Liver (tissue), 9 donors: ENCODE measurements around the gene RBPJ. TPM values are rescaled to one million over a fixed set of nuclear protein-coding genes. Genes with fewer than 3 reads are reported as not detected.

Experiments
- DNase-seq: peaks from one replicate; pipeline ENCODE4 v3.0.0-alpha.2; 2017; ENCODE audit warnings: low spot score
- H3K27ac ChIP-seq, 2 donors: one replicate each; pipeline ENCODE4 v1.7.0; 2013; ENCODE audit warnings: inconsistent platforms in 2 of 2, low read length in 2 of 2, control low read depth in 1 of 2, low read depth in 1 of 2, mild to moderate bottlenecking in 1 of 2
- H3K27me3 ChIP-seq, 4 donors: one replicate each; pipeline versions ENCODE4 v1.6.1 to v1.7.0; 2013; ENCODE audit warnings: low read length in 3 of 4, inconsistent platforms in 1 of 4, mild to moderate bottlenecking in 1 of 4, moderate library complexity in 1 of 4; ENCODE audit not compliant: control insufficient read depth in 4 of 4, insufficient read depth in 4 of 4
- H3K36me3 ChIP-seq, 4 donors: one replicate each; pipeline versions ENCODE4 v1.6.1 to v1.7.0; 2013; ENCODE audit warnings: low read length in 3 of 4, mild to moderate bottlenecking in 3 of 4, low read depth in 1 of 4, moderate library complexity in 1 of 4; ENCODE audit not compliant: control insufficient read depth in 4 of 4, insufficient read depth in 3 of 4
- H3K4me1 ChIP-seq, 4 donors: one replicate each; pipeline versions ENCODE4 v1.6.1 to v1.7.0; 2013; ENCODE audit warnings: low read length in 3 of 4, mild to moderate bottlenecking in 3 of 4, moderate library complexity in 1 of 4; ENCODE audit not compliant: control insufficient read depth in 4 of 4, insufficient read depth in 4 of 4
- H3K4me3 ChIP-seq, 3 donors: one replicate each; pipeline versions ENCODE4 v1.6.1 to v1.7.0; 2013; ENCODE audit warnings: low read length in 3 of 3, control low read depth in 1 of 3, low read depth in 1 of 3, mild to moderate bottlenecking in 1 of 3
- H3K9ac ChIP-seq, 2 donors: one replicate each; pipeline ENCODE4 v1.7.0; 2013; ENCODE audit warnings: low read length in 2 of 2, mild to moderate bottlenecking in 2 of 2, moderate library complexity in 2 of 2, control low read depth in 1 of 2, low read depth in 1 of 2
- H3K9me3 ChIP-seq, 4 donors: one replicate each; pipeline versions ENCODE4 v1.6.1 to v1.7.0; 2013; ENCODE audit warnings: low read length in 3 of 4; ENCODE audit not compliant: control insufficient read depth in 4 of 4
- CTCF ChIP-seq: fragments of 150-350 bp; IDR thresholded peaks from 2 replicates; pipeline ENCODE4 v1.5.1; 2017; ENCODE audit warnings: improper control_type of control experiment, low read depth, low read length; ENCODE audit not compliant: missing input control
- EGR1 ChIP-seq, 2 donors: IDR thresholded peaks; 2 replicates each; pipeline ENCODE4 v1.6.1; 2016 to 2018; ENCODE audit warnings: antibody characterized with exemption in 2 of 2, low read depth in 2 of 2
- FOXA1 ChIP-seq: IDR thresholded peaks from 2 replicates; pipeline ENCODE4 v1.6.1; 2016; ENCODE audit warnings: antibody characterized with exemption
- FOXA2 ChIP-seq: IDR thresholded peaks from 2 replicates; pipeline ENCODE4 v1.6.1; 2016; ENCODE audit warnings: antibody characterized with exemption
- HNF4A ChIP-seq, 2 donors: conservative IDR thresholded peaks; 2 replicates each; pipeline ENCODE4 v1.6.1; 2016; ENCODE audit warnings: antibody characterized with exemption in 2 of 2, mild to moderate bottlenecking in 2 of 2
- HNF4G ChIP-seq: IDR thresholded peaks from 2 replicates; pipeline ENCODE4 v1.6.1; 2016; ENCODE audit warnings: antibody characterized with exemption
- JUND ChIP-seq, 2 donors: IDR thresholded peaks; 2 replicates each; pipeline ENCODE4 v1.6.1; 2016; ENCODE audit warnings: antibody characterized with exemption in 2 of 2
- NR2F2 ChIP-seq: IDR thresholded peaks from 2 replicates; pipeline ENCODE4 v1.6.1; 2016; ENCODE audit warnings: antibody characterized with exemption
- RAD21 ChIP-seq, 2 donors: IDR thresholded peaks; 2 replicates each; pipeline ENCODE4 v1.6.1; 2016; ENCODE audit warnings: antibody characterized with exemption in 2 of 2, mild to moderate bottlenecking in 2 of 2
- SP1 ChIP-seq: IDR thresholded peaks from 2 replicates; pipeline ENCODE4 v1.6.1; 2018; ENCODE audit warnings: antibody characterized with exemption, mild to moderate bottlenecking
- TAF1 ChIP-seq: conservative IDR thresholded peaks from 2 replicates; pipeline ENCODE4 v1.6.1; 2016; ENCODE audit warnings: antibody characterized with exemption, mild to moderate bottlenecking
- YY1 ChIP-seq: IDR thresholded peaks from 2 replicates; pipeline ENCODE4 v1.6.1; 2016; ENCODE audit warnings: antibody characterized with exemption, mild to moderate bottlenecking
- WGBS: extraction: QIAGEN DNeasy Blood & Tissue Kit; methylation state at CpG from one replicate; pipeline ENCODE4 v1.1.7; 2013; 5-methylcytosine and 5-hydroxymethylcytosine counted together
- polyA plus RNA-seq, 2 donors: library from polyadenylated mRNA; stranded (reverse) in 1 of 2; unstranded in 1 of 2; fragments of 200-250 nt in 1 of 2; fragments of >200 nt in 1 of 2; fragmentation: Nextera tagmentation in 1 of 2; extraction: Ambion mirVana in 1 of 2; gene quantifications; one replicate each; pipeline versions ENCODE4 v1.2.1 to v1.2.3, GENCODE V29; 2013 to 2015
- total RNA-seq, 2 donors: library from RNA; depleted of rRNA; stranded (reverse); fragments of >200 nt; gene quantifications; one replicate each; pipeline ENCODE4 v1.2.3, GENCODE V29; 2014
- TF ChIP-seq, protein P1 (sequence below): IDR thresholded peaks from 2 replicates; pipeline ENCODE4 v1.6.1; 2016; ENCODE audit warnings: antibody characterized with exemption
- TF ChIP-seq, protein P2 (sequence below): IDR thresholded peaks from 2 replicates; pipeline ENCODE4 v1.6.1; 2016; ENCODE audit warnings: antibody characterized with exemption
- donor health status: healthy.
- donor health status: healthy.
- donor health status: healthy.
- donor health status: healthy.
- donor health status: healthy.

Gene RBPJ
- total and polyA plus RNA-seq, 4 donors: 8.0 to 32.2 (median 22.9) TPM

GRCh38 chr4:26424153-26424552, 103.3 kb downstream of the RBPJ start:
- no peaks in the 10 kb centered on the region for H3K27me3 ChIP-seq
- H3K36me3 ChIP-seq: peaks cover 2 to 13% (median 6%) of the 10 kb centered on the region in 4 donors
- DNase-seq: no peak
- no peak overlapping the region for H3K9ac ChIP-seq
- no peak overlapping the region for H3K27ac ChIP-seq
- H3K4me1 ChIP-seq: no peaks in the 10 kb centered on the region
- WGBS: 90% methylated on average over 2 of the region's 2 CpGs
- TF ChIP-seq YY1 (no peak), FOXA2 (no peak), CTCF (no peak), HNF4G (no peak), EGR1 (IDR thresholded peaks at IDR 0.05; ENCODE audit: low read depth in 2 of 2) (no peak), SP1 (no peak), HNF4A (conservative IDR thresholded peaks at IDR 0.05) (no peak), NR2F2 (no peak), TAF1 (no peak), FOXA1 (no peak)
- TF ChIP-seq, protein P1, sequence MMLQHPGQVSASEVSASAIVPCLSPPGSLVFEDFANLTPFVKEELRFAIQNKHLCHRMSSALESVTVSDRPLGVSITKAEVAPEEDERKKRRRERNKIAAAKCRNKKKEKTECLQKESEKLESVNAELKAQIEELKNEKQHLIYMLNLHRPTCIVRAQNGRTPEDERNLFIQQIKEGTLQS: no peak
- TF ChIP-seq, protein P2, sequence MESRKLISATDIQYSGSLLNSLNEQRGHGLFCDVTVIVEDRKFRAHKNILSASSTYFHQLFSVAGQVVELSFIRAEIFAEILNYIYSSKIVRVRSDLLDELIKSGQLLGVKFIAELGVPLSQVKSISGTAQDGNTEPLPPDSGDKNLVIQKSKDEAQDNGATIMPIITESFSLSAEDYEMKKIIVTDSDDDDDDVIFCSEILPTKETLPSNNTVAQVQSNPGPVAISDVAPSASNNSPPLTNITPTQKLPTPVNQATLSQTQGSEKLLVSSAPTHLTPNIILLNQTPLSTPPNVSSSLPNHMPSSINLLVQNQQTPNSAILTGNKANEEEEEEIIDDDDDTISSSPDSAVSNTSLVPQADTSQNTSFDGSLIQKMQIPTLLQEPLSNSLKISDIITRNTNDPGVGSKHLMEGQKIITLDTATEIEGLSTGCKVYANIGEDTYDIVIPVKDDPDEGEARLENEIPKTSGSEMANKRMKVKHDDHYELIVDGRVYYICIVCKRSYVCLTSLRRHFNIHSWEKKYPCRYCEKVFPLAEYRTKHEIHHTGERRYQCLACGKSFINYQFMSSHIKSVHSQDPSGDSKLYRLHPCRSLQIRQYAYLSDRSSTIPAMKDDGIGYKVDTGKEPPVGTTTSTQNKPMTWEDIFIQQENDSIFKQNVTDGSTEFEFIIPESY: no peak
- no peaks in the 10 kb centered on the region for H3K9me3 ChIP-seq
- no peak overlapping the region for H3K4me3 ChIP-seq

- Histone ChIP-seq H3K4me1 (no peaks in the 10 kb centered on the region), H3K9ac (no peak overlapping the region), H3K4me3 (no peak overlapping the region), H3K27ac (no peak overlapping the region), H3K27me3 (no peaks in the 10 kb centered on the region), H3K36me3 (peaks cover 2 to 17% (median 10%) of the 10 kb centered on the region in 4 donors), H3K9me3 (no peaks in the 10 kb centered on the region)
- WGBS: 98% methylated on average over 3 of the region's 3 CpGs
- TF ChIP-seq HNF4G (no peak), FOXA1 (no peak), RAD21 (IDR thresholded peaks at IDR 0.05) (no peak), CTCF (no peak), EGR1 (IDR thresholded peaks at IDR 0.05; ENCODE audit: low read depth in 2 of 2) (no peak), YY1 (no peak), JUND (IDR thresholded peaks at IDR 0.05) (no peak)
- DNase-seq: no peak
Observed at GRCh38 chr4:26424838-26425237, 104.0 kb downstream of the RBPJ start.
